C4-2B (cell line): ENCODE measurements around the gene ANKRD33B.

Source experiments
- ZFX ChIP-seq: fragments of 450-650 bp; IDR thresholded peaks from 2 replicates; pipeline ENCODE4 v1.6.1; 2017
- TF ChIP-seq, protein P1 (sequence below): fragments of 450-650 bp; conservative IDR thresholded peaks from 2 replicates; pipeline ENCODE4 v1.5.1; 2017; ENCODE audit warnings: mild to moderate bottlenecking

DNA sequence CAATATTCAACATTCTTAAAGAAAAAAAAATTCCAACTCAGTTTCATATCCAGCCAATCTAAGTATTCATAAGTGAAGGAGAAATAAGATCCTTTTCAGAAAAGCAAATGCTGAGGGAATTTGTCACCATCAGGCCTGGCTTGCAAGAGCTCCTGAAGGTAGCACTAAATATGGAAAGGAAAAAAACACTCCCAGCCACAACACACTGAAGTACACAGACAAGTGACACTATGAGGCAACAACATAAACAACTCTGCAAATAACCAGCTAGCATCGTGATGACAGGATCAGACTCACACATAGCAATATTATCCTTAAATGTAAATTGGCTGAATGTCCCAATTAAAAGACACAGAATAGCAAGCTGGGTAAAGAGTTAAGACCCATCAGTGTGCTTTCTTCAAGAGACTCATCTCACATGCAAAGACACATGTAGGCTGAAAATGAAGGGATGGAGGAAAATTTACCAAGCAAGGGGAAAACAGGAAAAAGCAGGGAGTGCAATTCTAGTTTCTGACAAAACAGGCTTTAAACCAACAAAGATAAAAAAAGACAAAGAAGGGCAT lies 33.1 kb downstream of the ANKRD33B start:
- TF ChIP-seq, protein P1, sequence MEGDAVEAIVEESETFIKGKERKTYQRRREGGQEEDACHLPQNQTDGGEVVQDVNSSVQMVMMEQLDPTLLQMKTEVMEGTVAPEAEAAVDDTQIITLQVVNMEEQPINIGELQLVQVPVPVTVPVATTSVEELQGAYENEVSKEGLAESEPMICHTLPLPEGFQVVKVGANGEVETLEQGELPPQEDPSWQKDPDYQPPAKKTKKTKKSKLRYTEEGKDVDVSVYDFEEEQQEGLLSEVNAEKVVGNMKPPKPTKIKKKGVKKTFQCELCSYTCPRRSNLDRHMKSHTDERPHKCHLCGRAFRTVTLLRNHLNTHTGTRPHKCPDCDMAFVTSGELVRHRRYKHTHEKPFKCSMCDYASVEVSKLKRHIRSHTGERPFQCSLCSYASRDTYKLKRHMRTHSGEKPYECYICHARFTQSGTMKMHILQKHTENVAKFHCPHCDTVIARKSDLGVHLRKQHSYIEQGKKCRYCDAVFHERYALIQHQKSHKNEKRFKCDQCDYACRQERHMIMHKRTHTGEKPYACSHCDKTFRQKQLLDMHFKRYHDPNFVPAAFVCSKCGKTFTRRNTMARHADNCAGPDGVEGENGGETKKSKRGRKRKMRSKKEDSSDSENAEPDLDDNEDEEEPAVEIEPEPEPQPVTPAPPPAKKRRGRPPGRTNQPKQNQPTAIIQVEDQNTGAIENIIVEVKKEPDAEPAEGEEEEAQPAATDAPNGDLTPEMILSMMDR: no peak
- TF ChIP-seq ZFX: no peak
